ENCODE results near the gene TBX1.
A peak's percentile ranks its signal among the peaks of the same experiment; 100 is the strongest.
"Not testable (repeated sequence)": the region's sequence is repeated elsewhere in the genome, so short reads cannot be mapped to it uniquely, and the experiment has no call there.

Gene TBX1

DNA sequence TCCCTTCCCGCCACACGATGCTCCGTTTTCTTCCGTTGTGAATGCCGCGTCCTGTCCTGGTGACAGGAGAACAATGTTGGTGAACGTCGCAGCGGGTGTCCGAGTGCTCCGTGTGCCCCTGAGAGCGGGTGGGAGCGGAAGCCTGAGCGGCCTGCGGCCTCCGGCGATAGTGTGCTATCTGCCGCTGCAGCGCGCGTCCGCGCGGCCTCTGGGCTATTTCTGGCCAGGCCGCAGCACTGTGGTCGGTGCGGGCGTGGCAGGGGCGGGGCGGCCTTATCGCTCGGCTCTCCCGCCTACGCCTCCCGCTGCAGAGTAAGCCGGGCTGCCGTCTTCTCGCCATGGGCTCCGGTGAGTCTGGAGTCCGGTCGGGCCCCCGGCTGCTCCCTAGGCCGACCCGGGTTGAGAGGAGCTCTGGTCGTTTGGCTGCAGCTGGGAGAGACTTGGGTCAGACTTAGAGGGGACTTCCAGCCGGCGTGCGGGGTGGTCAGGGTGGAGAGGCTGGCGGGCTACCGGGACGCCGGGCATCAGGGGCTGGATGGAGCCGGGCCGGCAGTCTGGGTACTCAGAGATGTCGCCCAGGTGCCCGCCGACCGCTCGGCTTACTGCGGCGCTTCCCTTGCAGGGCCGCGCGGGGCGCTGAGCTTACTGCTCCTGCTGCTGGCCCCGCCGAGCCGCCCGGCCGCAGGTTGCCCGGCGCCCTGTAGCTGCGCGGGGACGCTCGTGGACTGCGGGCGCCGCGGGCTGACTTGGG lies 37.2 kb upstream of the TBX1 start, which contains the start of gene GP1BB:
GP1BB (plus strand) TSS at position 308 of the 751 bp plus-strand sequence; CDS start at position 339, 31 bp downstream.
- no peak for DNase-seq

DNA sequence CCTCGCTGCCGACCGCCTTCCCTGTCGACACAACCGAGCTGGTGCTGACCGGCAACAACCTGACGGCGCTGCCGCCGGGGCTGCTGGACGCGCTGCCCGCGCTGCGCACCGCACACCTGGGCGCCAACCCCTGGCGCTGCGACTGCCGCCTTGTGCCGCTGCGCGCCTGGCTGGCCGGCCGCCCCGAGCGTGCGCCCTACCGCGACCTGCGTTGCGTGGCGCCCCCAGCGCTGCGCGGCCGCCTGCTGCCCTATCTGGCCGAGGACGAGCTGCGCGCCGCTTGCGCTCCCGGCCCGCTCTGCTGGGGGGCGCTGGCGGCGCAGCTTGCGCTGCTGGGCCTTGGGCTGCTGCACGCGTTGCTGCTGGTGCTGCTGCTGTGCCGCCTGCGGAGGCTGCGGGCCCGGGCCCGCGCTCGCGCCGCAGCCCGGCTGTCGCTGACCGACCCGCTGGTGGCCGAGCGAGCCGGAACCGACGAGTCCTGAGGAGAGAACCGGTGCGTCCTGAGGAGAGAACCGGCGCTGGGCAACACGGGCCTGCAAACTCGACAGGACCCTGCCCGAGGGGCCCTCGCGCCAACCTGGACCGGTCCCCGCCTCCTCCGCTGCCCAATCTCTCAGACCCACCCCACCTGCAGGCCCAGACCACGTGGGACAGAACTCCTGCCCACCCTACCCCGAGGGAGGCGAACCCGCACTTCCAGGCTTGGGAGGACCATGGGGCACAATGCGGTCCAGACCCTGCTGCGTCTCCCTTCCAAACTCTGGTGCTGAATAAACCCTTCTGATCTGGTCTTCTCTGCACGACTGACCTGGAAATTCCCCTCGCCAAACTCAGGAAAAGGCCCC lies 36.4 kb upstream of the TBX1 start:
- DNase-seq = no peak

DNA sequence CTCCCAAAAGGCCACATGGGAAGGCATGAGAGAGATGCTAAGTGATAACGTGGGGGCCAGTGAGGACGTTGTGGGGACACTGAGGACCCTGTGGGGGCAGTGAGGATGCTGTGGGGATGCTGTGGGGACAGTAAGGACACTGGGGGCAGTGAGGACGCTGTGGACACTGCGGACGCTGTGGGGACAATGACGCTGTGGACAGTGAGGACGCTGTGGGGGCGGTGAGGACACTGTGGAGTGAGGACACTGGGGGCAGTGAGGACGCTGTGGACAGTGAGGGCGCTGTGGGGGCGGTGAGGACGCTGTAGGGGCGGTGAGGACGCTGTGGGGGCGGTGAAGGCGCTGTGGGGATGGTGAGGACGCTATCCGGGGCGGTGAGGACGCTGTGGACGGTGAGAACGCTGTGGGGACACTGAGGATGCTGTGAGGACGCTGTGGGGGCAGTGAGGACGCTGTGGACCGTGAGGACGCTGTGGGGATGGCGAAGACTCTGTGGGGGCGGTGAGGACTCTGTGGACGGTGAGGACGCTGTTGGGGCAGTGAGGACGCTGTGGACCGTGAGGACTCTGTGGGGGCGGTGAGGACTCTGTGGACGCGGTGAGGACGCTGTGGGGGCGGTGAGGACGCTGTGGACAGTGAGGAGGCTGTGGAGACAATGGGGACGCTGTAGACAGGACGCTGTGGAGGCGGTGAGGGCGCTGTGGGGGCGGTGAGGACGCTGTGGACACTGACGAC lies 35.5 kb upstream of the TBX1 start:
- DNase-seq = no peak

DNA sequence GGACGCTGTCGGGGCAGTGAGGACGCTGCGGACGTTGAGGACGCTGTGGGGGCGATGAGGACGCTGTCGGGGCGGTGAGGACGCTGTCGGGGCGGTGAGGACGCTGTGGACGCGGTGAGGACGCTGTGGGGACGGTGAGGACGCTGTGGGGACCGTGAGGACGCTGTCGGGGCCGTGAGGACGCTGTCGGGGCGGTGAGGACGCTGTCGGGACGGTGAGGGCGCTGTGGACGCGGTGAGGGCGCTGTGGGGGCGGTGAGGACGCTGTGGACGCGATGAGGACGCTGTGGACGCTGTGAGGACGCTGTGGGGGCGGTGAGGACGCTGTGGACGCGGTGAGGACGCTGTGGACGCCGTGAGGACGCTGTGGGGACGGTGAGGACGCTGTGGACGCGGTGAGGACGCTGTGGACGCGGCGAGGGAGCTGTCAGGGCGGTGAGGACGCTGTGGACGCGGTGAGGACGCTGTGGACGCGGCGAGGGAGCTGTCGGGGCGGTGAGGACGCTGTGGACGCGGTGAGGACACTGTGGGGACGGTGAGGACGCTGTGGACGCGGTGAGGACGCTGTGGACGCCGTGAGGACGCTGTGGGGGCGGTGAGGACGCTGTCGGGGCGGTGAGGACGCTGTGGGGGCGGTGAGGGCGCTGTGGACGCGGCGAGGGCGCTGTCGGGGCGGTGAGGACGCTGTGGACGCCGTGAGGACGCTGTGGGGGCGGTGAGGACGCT lies 34.4 kb upstream of the TBX1 start:
- DNase-seq = not testable (repeated sequence)

DNA sequence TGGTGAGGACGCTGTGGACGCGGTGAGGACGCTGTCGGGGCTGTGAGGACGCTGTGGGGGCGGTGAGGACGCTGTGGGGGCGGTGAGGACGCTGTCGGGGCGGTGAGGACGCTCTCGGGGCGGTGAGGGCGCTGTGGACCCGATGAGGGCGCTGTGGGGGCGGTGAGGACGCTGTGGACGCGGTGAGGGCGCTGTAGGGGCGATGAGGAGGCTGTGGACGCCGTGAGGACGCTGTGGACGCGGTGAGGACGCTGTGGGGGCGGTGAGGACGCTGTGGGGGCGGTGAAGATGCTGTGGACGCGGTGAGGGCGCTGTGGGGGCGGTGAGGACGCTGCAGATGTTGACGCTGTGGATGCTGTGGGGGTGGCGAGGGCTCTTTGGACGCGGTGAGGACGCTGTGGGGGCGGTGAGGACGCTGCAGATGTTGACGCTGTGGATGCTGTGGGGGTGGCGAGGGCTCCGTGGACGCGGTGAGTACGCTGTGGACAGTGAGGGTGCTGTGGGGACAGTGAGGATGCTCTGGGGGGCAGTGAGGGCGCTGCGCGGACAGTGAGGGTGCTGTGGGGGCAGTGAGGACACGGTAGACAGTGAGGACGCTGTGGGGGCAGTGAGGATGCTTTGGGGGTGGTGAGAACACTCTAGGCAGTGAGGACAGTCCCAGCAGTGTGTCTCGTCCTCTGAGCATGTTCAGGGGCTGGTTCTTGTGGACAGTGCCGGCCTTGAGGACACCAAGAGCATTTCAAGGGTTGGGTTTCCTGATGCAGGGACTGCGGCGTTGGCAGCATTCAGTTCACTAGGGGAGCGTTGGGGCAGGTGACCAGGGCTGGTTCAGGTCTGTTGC lies 33.0 kb upstream of the TBX1 start:
- DNase-seq = no peak

DNA sequence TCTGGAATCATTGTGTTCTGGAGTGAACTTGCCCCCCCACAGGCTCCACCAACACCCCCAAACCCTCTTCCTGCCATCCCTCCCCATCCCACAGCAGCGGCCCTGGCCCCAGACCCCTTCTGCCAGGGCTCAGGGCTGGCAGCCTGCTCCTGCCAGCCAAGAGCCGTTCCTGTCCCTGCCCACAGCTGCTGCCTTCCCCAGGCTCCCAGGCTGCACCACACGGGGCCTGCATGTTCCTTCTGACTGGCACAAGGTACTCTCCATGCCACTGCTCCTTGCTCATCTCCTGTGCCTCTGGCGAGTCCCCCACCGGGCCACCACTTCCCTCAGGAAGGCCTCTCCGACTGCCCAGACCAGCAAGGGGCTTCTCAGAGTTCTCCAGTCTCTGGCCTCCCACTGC lies 32.3 kb upstream of the TBX1 start:
- DNase-seq = no peak

DNA sequence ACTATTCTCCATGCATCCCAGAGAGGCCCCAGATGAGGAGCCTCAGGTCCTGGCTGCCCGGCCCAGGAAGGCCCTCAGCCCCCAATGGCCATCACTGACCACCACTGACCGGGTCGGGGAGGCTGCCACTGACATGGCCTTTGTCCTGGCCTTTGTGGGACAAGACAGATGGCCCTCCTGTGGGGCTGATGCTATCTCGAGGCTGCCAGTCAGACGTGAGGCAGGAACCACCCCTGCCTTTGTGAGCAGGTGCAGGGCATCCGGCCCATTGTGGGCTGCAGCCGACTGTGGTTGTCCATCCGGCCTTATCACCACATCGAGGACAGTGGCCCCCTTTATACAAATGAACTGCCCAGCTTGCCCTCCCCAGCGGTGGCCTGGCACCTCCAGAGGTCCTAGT lies 31.7 kb upstream of the TBX1 start:
- DNase-seq = no peak

DNA sequence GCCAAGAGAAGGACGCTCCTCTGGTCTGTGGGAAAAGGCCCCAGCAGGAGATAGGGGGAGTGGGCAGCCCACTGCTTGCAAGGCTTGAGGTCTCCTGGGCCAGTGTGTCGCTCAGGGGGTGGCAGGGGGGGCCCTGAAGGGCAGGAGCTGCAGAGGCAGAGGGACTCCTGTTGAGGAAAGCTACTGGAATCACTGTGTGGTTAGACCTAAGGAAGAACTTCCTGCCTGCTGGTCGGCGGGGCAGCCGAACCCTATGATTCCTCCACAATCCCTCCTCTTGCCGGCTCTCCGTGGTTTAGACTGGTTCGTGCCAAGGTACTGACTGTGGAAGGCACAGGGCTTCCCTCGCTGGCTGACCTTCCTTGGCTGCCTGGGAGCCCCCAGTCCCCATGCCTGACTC lies 31.1 kb upstream of the TBX1 start:
- DNase-seq = no peak

DNA sequence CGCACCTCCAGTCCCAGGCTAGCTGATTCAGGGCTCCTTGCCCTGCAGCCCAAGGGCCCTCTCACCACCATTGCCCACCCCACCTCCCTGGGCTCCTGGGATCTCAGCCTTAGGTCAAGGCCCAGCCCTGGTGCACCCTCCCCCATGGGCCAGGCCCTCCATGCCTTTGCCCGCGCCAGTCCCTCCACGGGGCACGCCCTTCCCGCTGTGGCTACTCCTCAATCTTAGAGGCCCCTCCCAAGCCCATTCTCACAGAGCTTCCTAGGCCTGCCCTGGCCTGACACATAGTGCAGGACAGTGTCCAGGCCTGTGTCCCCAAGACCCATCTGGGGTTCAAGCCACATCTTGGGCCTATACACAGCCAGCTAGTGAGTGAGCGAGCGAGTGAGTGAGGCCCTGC lies 30.4 kb upstream of the TBX1 start:
- no peak for DNase-seq

DNA sequence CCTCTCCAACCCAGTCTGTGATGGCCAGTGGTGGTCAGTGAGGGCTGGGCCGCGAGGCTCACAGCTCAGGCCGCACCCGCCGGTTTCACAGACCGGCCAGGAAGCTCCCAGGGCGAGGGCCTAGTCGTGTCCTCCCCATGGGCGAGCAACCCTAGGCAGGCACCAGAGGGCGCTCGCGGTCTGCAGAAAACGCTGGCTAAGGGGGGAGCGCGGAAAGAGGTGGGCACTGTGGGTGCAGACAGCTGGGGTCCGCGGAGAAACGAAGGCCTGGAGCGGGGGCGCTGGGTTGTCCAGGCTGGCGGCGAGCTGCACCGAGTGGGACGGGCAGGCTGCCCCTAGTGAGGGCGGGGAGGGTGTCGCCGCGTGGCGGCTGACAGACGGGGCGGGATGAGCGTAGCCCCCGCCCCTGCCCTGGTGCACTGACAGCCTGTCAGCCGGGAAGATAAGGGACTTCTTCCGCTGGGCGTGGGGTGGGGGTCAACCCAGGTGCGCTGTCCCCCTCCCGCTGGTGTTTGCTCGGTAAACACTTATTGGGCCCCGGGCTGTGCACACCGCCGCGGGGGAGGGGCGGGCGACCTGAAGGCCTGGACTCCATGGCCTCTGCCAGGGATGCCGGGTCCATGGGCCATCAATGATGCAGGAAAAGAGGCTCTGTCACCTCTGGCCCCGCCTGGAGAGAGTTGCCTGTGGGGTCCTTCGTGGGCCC lies 29.8 kb upstream of the TBX1 start:
- peak; percentile 73 for DNase-seq

DNA sequence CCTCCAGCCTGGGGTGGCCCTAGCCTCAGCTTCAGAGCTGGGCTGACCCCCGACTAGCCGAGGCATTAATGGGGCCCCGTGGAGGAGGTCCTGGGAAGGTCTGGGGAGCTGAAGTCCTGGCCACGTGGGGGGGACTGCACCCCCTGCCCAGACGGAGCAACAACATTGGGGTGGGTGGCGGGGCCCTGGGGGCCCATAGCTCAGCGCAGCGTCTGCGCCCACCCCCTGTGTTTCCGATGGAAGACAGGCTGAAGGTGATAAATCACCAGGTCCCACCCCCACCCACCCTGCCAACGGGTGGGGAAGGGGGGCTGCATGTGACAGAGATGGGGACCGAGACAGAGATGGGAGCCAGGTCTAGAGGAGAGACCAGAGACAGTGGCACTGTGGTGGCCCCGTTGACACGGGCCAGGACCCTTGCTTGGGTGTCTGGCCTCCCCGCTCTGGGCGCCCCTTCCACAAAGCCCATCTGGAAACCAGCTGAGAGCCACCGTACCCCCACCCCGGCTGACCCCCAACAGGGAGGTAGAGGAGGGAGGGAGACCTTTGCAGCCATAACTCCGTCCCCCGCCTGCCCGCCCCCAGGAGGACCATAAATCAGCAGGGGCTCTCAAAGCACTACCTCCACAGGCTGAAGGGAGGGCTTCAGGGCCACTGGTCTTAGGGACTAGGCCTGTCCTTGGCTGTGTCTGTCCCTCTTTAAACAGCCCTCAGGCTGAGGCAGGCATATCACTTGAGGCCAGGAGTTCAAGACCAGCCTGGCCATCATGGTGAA lies 29.0 kb upstream of the TBX1 start:
- DNase-seq = no peak

DNA sequence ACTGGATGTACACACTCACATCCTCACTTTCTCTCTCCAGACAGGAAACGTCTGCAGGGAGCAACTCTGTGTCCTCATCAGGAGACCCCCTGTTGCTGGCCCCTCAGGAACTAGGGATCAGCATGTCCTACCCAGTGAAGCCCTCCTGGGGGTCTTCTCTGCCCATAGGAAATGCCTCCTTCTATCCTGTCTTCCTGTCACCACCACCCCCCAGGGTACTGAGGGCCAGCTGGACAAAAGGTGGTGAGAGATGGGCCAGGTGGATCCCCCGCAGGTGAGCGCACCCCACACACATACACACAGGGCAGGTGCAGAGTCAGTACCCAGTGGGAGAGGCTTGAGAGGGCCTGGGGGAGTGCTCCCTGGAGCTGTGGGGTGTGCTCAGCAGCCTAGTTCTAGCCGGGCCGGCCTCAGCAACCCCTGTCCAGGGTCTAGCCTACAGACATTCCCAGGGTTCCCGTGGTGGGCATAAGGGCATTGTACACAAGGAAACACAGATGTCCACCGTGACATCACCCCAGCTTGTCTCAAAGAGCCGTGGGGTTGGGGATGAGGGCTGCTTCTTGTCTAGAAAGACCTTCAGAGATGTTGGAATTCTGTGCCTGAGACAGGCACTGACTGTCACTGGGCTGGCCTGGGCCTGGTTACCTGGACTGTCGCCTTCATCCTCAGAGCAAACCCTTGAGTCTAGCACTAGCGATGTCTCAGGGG lies 28.0 kb upstream of the TBX1 start:
- no peak for DNase-seq

DNA sequence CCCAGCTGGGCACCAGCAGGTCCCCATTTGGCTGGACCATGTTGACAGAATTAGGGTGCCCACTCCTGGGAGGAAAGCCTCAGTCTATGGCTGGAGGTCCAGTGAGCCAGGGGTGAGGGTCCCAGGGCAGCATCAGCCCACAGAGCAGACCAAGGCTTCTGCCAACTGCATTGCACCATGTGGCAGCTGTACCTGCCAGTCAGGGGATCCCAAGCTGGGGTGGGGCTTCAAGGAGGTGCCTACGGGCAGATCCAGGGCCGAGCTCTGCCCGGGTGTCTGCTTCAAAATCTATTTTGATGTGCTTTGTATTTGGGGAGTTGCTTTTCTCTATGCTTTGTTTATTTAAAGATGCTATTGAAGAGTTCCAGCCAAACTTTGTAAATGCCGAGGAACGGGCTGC lies 26.8 kb upstream of the TBX1 start:
- DNase-seq = no peak

DNA sequence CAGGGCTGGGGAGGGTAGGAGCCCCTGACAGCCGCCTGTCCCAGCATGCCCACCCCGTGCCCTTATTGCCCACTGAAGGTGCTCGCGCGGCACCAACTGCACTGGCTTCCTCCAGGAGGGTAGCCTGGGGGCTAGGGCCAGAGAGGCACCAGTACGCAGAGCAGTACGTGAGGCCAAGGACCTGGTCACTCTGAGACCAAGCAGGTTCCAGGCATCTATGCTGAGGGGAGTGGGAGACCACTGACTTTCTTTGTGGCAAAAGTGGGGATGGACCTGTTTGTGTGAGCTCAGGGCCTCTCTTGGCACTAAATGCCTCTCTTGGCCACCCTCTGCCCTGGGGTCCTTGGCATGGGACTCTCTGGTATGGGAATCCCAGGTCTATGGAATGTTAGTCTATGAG lies 26.4 kb upstream of the TBX1 start:
- no peak for DNase-seq

DNA sequence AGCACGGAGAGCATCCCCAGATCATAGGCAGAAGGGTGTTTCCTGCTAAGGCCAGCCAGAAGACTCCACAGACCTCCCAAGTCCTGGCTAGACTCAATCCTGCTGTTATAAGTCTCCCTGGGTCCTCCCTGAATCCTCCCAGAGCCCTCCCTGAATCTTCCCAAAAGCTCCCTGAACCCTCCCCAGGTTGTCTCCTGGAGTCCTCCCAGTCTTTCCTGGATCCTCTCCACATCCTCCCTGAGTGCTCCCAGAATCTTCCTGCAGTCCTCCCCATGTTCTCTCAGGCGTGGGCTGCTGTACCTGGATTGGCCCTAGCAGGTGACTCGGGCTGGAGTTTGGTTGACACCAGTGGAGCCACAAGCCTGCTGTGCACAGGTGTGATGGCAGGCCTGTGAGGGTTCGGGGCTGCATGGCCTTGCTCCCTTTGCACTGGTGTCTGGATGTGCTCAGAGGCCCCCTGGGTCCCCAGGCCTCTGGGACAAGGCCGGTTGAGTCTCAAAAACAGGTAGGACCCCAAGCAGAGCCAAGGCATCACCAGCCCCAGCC lies 25.7 kb upstream of the TBX1 start:
- no peak for DNase-seq

DNA sequence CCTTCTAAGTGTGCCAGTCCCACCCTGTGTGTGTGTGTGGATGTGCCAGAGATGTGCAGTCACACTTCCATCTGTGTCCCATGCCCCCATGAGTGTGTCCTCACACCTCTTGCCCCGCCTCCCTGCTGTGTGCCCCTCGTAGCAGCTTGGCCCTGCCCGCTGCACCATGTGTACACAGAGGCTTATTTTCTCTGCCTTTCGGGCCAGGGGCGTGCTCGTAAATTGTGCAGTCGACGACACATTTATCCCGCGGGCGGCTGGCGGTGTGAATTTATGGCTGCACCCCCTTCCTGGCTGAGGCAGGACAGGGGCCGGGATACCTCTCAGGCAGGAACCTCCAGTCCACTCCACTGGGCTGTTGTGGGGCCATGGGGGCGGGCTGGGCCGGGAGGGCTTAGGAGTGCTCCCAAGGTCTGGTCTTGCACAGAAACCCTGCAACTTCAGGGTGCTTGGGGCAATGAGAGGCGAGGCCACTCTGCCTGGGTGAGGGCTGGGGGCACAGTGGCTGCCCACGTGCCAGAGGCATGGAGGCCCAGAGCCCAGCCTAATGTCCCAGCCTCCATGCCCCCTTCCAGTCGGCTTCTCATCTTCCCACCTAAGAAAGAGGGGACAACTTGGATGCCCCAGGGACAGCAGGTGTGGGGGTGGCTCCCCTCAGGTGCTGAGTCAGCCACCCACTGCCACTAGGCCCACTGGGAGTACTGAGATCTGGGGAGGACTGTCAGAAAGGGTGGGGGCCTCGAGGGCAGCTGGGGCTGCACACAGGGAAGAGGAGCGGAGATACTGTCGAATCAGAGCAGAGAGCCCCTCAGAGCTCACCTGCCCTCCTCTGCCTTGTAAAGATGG lies 24.7 kb upstream of the TBX1 start:
- no peak for DNase-seq

DNA sequence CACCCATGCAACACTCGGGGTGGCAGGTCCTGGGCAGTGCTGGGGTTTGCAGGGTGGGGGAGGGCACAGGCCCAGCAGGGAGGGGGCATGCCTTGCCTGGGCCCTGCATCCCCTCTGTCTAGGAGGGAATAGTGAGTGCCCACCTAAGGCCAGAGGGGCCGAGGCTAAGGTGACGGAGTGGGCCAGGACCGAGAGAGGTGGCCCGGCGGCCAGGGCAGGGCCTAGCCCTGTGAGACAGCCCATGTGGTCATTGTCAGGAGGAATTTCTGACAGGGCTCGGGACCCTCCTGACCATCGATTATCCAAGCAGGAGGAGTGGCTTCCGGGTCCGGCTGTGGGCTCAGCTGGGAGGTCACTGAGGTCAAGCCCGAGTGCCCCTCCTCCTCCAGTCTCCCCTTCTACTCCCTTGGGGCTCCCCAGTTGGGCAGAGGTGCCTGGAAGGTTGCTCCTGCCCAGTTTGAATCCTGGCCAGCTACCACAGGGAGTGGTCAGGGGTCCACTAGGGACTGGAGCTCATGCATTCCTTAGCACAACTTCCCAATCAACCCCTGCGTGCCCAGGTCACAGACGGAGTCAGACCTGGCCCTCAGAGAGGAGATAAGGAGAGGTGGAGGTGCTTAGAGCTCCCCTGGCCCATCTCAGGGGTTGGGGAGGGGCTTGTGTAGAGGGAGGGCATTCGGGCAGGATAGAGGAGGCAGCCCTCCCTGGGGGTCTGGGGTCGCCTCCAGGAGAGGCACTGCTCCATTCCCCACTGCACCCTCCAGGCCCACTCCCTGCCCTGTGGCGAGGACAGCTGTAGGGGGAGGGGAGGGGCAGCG lies 22.5 kb upstream of the TBX1 start:
- no peak for DNase-seq

Measured in CD4-positive, alpha-beta T cell treated with Interferon gamma for 1 hour (primary cell).